ENCODE results near the gene ANXA3.

DNA sequence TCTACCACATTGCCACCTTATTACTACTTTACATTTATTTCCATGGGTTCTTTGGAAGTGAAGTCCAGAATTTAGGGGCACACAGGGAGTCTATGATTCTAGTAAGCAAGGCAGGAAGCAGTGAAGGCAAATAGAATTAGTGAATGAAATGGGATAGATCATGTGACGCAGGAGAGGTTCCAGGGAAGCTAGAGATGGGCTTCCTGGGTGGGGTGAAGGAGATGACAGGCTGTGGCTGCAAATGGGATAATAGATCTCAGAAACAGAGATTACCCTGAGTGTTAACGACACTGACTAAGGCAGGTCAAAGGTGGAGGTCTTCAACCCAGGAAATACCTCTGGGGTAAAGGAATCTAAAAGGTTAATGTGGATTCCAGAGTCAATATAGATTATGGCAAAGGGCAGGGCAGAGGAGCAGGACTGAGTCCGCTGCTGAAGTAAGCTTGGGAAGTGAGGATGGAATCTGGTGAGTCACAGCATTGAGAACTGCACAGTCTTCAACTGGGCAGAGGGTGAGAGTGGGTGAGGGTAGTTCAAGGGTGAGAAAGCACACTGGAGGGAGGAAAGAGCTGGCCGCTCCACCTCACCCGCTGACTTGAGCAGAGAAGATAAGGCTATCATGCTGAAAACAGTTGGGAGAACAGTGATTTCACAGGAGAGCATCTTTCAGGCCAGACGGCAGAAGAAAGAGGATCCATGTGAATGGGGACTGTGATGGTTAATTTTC lies 70.8 kb downstream of the ANXA3 start:
- TF ChIP-seq POLR2A (IDR thresholded peaks at IDR 0.05), result no peak
- TF ChIP-seq CTCF (IDR thresholded peaks at IDR 0.05), result no peak
- no peak for TF ChIP-seq EP300 (IDR thresholded peaks at IDR 0.05)
- TF ChIP-seq POLR2AphosphoS5 (IDR thresholded peaks at IDR 0.05), result no peak
